ENCODE results near the gene KIF2C.

KIF2C gene

GRCh38 chr1:44817307-44817706 is 77.7 kb downstream of the KIF2C start:
- no peak for DNase-seq (ENCODE audit: low read depth, low spot score)
- TF ChIP-seq POLR2AphosphoS5 (IDR thresholded peaks at IDR 0.05; ENCODE audit: borderline replicate concordance, low read depth, low read length) (no peak), EZH2 (IDR thresholded peaks at IDR 0.05) (no peak), FOXP2 (optimal IDR thresholded peaks at IDR 0.05; ENCODE audit: control extremely low read depth, extremely low read length, insufficient read depth) (no peak)
- Histone ChIP-seq H3K9ac (ENCODE audit: insufficient read length) (no peak overlapping the region), H3K4me3 (no peak overlapping the region), H3K27ac (no peak overlapping the region), H3K36me3 (ENCODE audit: insufficient read depth, low read length) (no peaks in the 10 kb centered on the region), H3K9me3 (ENCODE audit: low read depth, low read length) (no peaks in the 10 kb centered on the region)

Measured in SK-N-MC (cell line).